ENCODE data around the gene SCFD2.

- TF ChIP-seq REST (IDR thresholded peaks at IDR 0.05; ENCODE audit: insufficient read depth in 1 of 2, low read depth in 2 of 2, low read length in 2 of 2) (no peak), TAF1 (IDR thresholded peaks at IDR 0.05; ENCODE audit: borderline replicate concordance, insufficient read depth, low read length) (no peak), POLR2AphosphoS5 (IDR thresholded peaks at IDR 0.05; ENCODE audit: low read depth, low read length) (no peak), SIN3A (IDR thresholded peaks at IDR 0.05; ENCODE audit: borderline replicate concordance, insufficient read depth, low read length) (no peak)
These were observed 39.3 kb downstream of the SCFD2 start for GRCh38 chr4:53326535-53326934.

Measured in PFSK-1 (cell line).